Activated CD8-positive, alpha-beta memory T cell treated with anti-CD3 and anti-CD28 coated beads, Interleukin-2, amount 10 ng/mL, durations not matched to agents 7 days and 5 days (primary cell): ENCODE results near the gene CACNA2D4. TPM values are rescaled to one million over a fixed set of nuclear protein-coding genes. Genes with fewer than 3 reads are reported as not detected.

ENCODE experiments used
- ATAC-seq: fragments of 150-1000 bp; cut with Tn5 transposase; one replicate; pipeline ENCODE4 v1.10.0; 2021; ENCODE audit warnings: moderate library complexity
- CTCF ChIA-PET: fragments of 350-600 bp; sonication (Branson Sonifier 250); formaldehyde crosslinking; loops from one replicate; lab custom pipeline; 2021; ENCODE audit warnings: antibody characterized with exemption; lab: Charles Lee
- DNase-seq: peaks from one replicate; pipeline ENCODE4 v3.0.0-alpha.2; 2020
- H3K27ac Mint-ChIP-seq: one replicate; pipeline ENCODE4 v1.8.0; 2021; ENCODE audit warnings: mild to moderate bottlenecking, mixed read lengths
- H3K27me3 Mint-ChIP-seq: one replicate; pipeline ENCODE4 v1.8.0; 2021; ENCODE audit warnings: mixed read lengths
- H3K36me3 Mint-ChIP-seq: one replicate; pipeline ENCODE4 v1.8.0; 2021; ENCODE audit warnings: mild to moderate bottlenecking, mixed read lengths
- H3K4me1 Mint-ChIP-seq: one replicate; pipeline ENCODE4 v1.8.0; 2021; ENCODE audit warnings: mixed read lengths
- H3K4me3 Mint-ChIP-seq: one replicate; pipeline ENCODE4 v1.8.0; 2021; ENCODE audit warnings: mild to moderate bottlenecking, moderate library complexity, mixed read lengths
- H3K9me3 Mint-ChIP-seq: one replicate; pipeline ENCODE4 v1.8.0; 2022; ENCODE audit warnings: low read depth, mixed read lengths
- total RNA-seq, 2 experiments: library from RNA; stranded (reverse); gene quantifications; one replicate each; pipeline ENCODE4 v1.2.3, GENCODE V29; 2021

CACNA2D4 gene
- total RNA-seq, 2 experiments from 2014 or later, result 5.9 to 8.2 TPM

- Mint-ChIP-seq H3K4me3 (no peak overlapping the region), H3K36me3 (no peaks in the 10 kb centered on the region), H3K9me3 (peaks cover 2% of the 10 kb centered on the region), H3K27me3 (peaks cover 15% of the 10 kb centered on the region), H3K27ac (no peak overlapping the region), H3K4me1 (no peaks in the 10 kb centered on the region)
- no peak for ATAC-seq
- no peak for DNase-seq
- CTCF ChIA-PET, result no interaction called here
Measured at GRCh38 chr12:1885082-1885596, 33.3 kb downstream of the CACNA2D4 start.

- CTCF ChIA-PET, result no interaction called here
- H3K27ac Mint-ChIP-seq, result no peak overlapping the region
- no peaks in the 10 kb centered on the region for H3K36me3 Mint-ChIP-seq
- H3K4me3 Mint-ChIP-seq, result no peak overlapping the region
- ATAC-seq, result no peak
- no peaks in the 10 kb centered on the region for H3K4me1 Mint-ChIP-seq
- no peak for DNase-seq
- peaks cover 15% of the 10 kb centered on the region for H3K27me3 Mint-ChIP-seq
- no peaks in the 10 kb centered on the region for H3K9me3 Mint-ChIP-seq
Measured at GRCh38 chr12:1884651-1885050, 33.8 kb downstream of the CACNA2D4 start.

GRCh38 chr12:1883513-1883912 lies 34.9 kb downstream of the CACNA2D4 start:
- Mint-ChIP-seq H3K36me3 (no peaks in the 10 kb centered on the region), H3K4me1 (no peaks in the 10 kb centered on the region), H3K4me3 (no peak overlapping the region), H3K27ac (no peak overlapping the region), H3K27me3 (peaks cover 8% of the 10 kb centered on the region), H3K9me3 (no peaks in the 10 kb centered on the region)
- CTCF ChIA-PET, result no interaction called here
- DNase-seq (no peak), ATAC-seq (no peak)

GRCh38 chr12:1882850-1883470 lies 35.5 kb downstream of the CACNA2D4 start:
- no peak overlapping the region for H3K27ac Mint-ChIP-seq
- no peaks in the 10 kb centered on the region for H3K4me1 Mint-ChIP-seq
- H3K4me3 Mint-ChIP-seq, result no peak overlapping the region
- ATAC-seq (no peak), DNase-seq (no peak)
- no peaks in the 10 kb centered on the region for H3K9me3 Mint-ChIP-seq
- CTCF ChIA-PET, result no interaction called here
- H3K27me3 Mint-ChIP-seq, result peaks cover 6% of the 10 kb centered on the region
- no peaks in the 10 kb centered on the region for H3K36me3 Mint-ChIP-seq

- CTCF ChIA-PET, result no interaction called here
Measured at GRCh38 chr12:1882405-1882804, 36.0 kb downstream of the CACNA2D4 start.

GRCh38 chr12:1881936-1882335 lies 36.5 kb downstream of the CACNA2D4 start:
- Mint-ChIP-seq H3K9me3 (no peaks in the 10 kb centered on the region), H3K36me3 (no peaks in the 10 kb centered on the region), H3K27ac (no peak overlapping the region), H3K4me3 (no peak overlapping the region), H3K27me3 (peaks cover 2% of the 10 kb centered on the region), H3K4me1 (no peaks in the 10 kb centered on the region)
- DNase-seq (no peak), ATAC-seq (no peak)
- CTCF ChIA-PET, result no interaction called here

More at GRCh38 chr12:1882405-1882804, 36.0 kb downstream of the CACNA2D4 start:
- peaks cover 1% of the 10 kb centered on the region for H3K27me3 Mint-ChIP-seq
- no peaks in the 10 kb centered on the region for H3K9me3 Mint-ChIP-seq
- no peak overlapping the region for H3K4me3 Mint-ChIP-seq
- no peak for ATAC-seq
- H3K4me1 Mint-ChIP-seq, result no peaks in the 10 kb centered on the region
- no peak overlapping the region for H3K27ac Mint-ChIP-seq
- H3K36me3 Mint-ChIP-seq, result no peaks in the 10 kb centered on the region
- no peak for DNase-seq

GRCh38 chr12:1881301-1881700 lies 37.2 kb downstream of the CACNA2D4 start:
- H3K27me3 Mint-ChIP-seq, result peaks cover 7% of the 10 kb centered on the region
- CTCF ChIA-PET, result no interaction called here
- DNase-seq, result no peak
- no peaks in the 10 kb centered on the region for H3K4me1 Mint-ChIP-seq
- H3K4me3 Mint-ChIP-seq, result no peak overlapping the region
- H3K36me3 Mint-ChIP-seq, result no peaks in the 10 kb centered on the region
- no peak for ATAC-seq
- no peak overlapping the region for H3K27ac Mint-ChIP-seq
- no peaks in the 10 kb centered on the region for H3K9me3 Mint-ChIP-seq

GRCh38 chr12:1880876-1881275 lies 37.6 kb downstream of the CACNA2D4 start:
- no peak for ATAC-seq
- peaks cover 7% of the 10 kb centered on the region for H3K27me3 Mint-ChIP-seq
- no peak for DNase-seq
- no peak overlapping the region for H3K4me3 Mint-ChIP-seq
- CTCF ChIA-PET, result no interaction called here
- H3K36me3 Mint-ChIP-seq, result no peaks in the 10 kb centered on the region
- H3K9me3 Mint-ChIP-seq, result no peaks in the 10 kb centered on the region
- H3K27ac Mint-ChIP-seq, result no peak overlapping the region
- H3K4me1 Mint-ChIP-seq, result no peaks in the 10 kb centered on the region

GRCh38 chr12:1880153-1880845 lies 38.2 kb downstream of the CACNA2D4 start:
- Mint-ChIP-seq H3K36me3 (no peaks in the 10 kb centered on the region), H3K27me3 (peaks cover 7% of the 10 kb centered on the region), H3K27ac (no peak overlapping the region), H3K4me3 (no peak overlapping the region), H3K4me1 (no peaks in the 10 kb centered on the region), H3K9me3 (no peaks in the 10 kb centered on the region)
- no peak for DNase-seq
- no peak for ATAC-seq
- CTCF ChIA-PET, result no interaction called here

GRCh38 chr12:1879633-1880032 lies 38.8 kb downstream of the CACNA2D4 start:
- no peak overlapping the region for H3K4me3 Mint-ChIP-seq
- H3K27me3 Mint-ChIP-seq, result peaks cover 9% of the 10 kb centered on the region
- no peaks in the 10 kb centered on the region for H3K9me3 Mint-ChIP-seq
- H3K27ac Mint-ChIP-seq, result no peak overlapping the region
- CTCF ChIA-PET, result no interaction called here
- H3K36me3 Mint-ChIP-seq, result no peaks in the 10 kb centered on the region
- DNase-seq (no peak), ATAC-seq (no peak)
- H3K4me1 Mint-ChIP-seq, result no peaks in the 10 kb centered on the region

GRCh38 chr12:1878695-1879094 lies 39.8 kb downstream of the CACNA2D4 start:
- Mint-ChIP-seq H3K9me3 (no peaks in the 10 kb centered on the region), H3K4me3 (no peak overlapping the region), H3K27me3 (peaks cover 9% of the 10 kb centered on the region), H3K4me1 (no peaks in the 10 kb centered on the region), H3K27ac (no peak overlapping the region), H3K36me3 (no peaks in the 10 kb centered on the region)
- CTCF ChIA-PET, result no interaction called here
- ATAC-seq (no peak), DNase-seq (no peak)

- CTCF ChIA-PET, result no interaction called here
- H3K9me3 Mint-ChIP-seq, result no peaks in the 10 kb centered on the region
Measured at GRCh38 chr12:1878214-1878613, 40.2 kb downstream of the CACNA2D4 start.

GRCh38 chr12:1877169-1877878 lies 41.1 kb downstream of the CACNA2D4 start:
- no peak for DNase-seq
- CTCF ChIA-PET, result no interaction called here

More at GRCh38 chr12:1878214-1878613, 40.2 kb downstream of the CACNA2D4 start:
- no peak for DNase-seq
- Mint-ChIP-seq H3K4me1 (no peaks in the 10 kb centered on the region), H3K27me3 (peaks cover 9% of the 10 kb centered on the region), H3K4me3 (no peak overlapping the region), H3K27ac (no peak overlapping the region), H3K36me3 (no peaks in the 10 kb centered on the region)
- ATAC-seq, result no peak

GRCh38 chr12:1876086-1876485 lies 42.4 kb downstream of the CACNA2D4 start:
- Mint-ChIP-seq H3K36me3 (no peaks in the 10 kb centered on the region), H3K4me1 (no peaks in the 10 kb centered on the region), H3K27ac (no peak overlapping the region), H3K27me3 (peaks cover 9% of the 10 kb centered on the region), H3K4me3 (no peak overlapping the region), H3K9me3 (peaks cover 5% of the 10 kb centered on the region)
- CTCF ChIA-PET, result no interaction called here
- ATAC-seq, result no peak
- DNase-seq, result no peak

More at GRCh38 chr12:1877169-1877878, 41.1 kb downstream of the CACNA2D4 start:
- Mint-ChIP-seq H3K4me3 (no peak overlapping the region), H3K27ac (no peak overlapping the region), H3K27me3 (peaks cover 9% of the 10 kb centered on the region), H3K36me3 (no peaks in the 10 kb centered on the region), H3K9me3 (no peaks in the 10 kb centered on the region), H3K4me1 (no peaks in the 10 kb centered on the region)
- no peak for ATAC-seq
